DND-41 (cell line): ENCODE measurements around the gene SPOCK2.

Experiments
- ATAC-seq: fragments of 200-7000 bp; cut with Tn5 transposase; 3 replicates; pipeline ENCODE4 v1.9.1; 2021; ENCODE audit warnings: low read depth; ENCODE audit not compliant: insufficient read depth
- DNase-seq: peaks from one replicate; pipeline ENCODE4 v3.0.0-alpha.2; 2020
- H2AFZ ChIP-seq: 2 replicates; pipeline ENCODE4 v1.6.0; 2012; ENCODE audit warnings: low read depth, low read length
- H3K27ac ChIP-seq: 2 replicates; pipeline ENCODE4 v1.5.1; 2012; ENCODE audit warnings: low read length, inconsistent platforms
- H3K27me3 ChIP-seq: fragments of 200-600 bp; sonication (generic); 2 replicates; pipeline ENCODE4 v1.6.0; 2012; ENCODE audit warnings: low read length, mild to moderate bottlenecking, inconsistent platforms; ENCODE audit not compliant: insufficient read depth, poor library complexity
- H3K36me3 ChIP-seq: 2 replicates; pipeline ENCODE4 v1.5.1; 2012; ENCODE audit warnings: low read length, inconsistent platforms; ENCODE audit not compliant: insufficient read depth
- H3K4me1 ChIP-seq: 2 replicates; pipeline ENCODE4 v1.5.1; 2012; ENCODE audit warnings: mild to moderate bottlenecking, low read length; ENCODE audit not compliant: insufficient read depth
- H3K4me2 ChIP-seq: 2 replicates; pipeline ENCODE4 v1.6.0; 2012; ENCODE audit warnings: mild to moderate bottlenecking, moderate library complexity, low read length, inconsistent platforms; ENCODE audit not compliant: insufficient read depth
- H3K4me3 ChIP-seq, 2 experiments: fragments of 200-600 bp in 1 of 2; shearing (Covaris generic) in 1 of 2; 2 replicates each; pipeline ENCODE4 v1.5.1; 2012 to 2016; ENCODE audit warnings: inconsistent platforms in 2 of 2, low read length in 2 of 2, mild to moderate bottlenecking in 2 of 2, low read depth in 1 of 2, moderate library complexity in 1 of 2
- H3K79me2 ChIP-seq: 2 replicates; pipeline ENCODE4 v1.6.0; 2012; ENCODE audit warnings: low read length, inconsistent platforms; ENCODE audit not compliant: insufficient read depth
- H3K9ac ChIP-seq: 2 replicates; pipeline ENCODE4 v1.6.0; 2012; ENCODE audit warnings: low read depth, mild to moderate bottlenecking, inconsistent platforms, low read length, moderate library complexity
- H3K9me3 ChIP-seq: 2 replicates; pipeline ENCODE4 v1.5.1; 2012; ENCODE audit warnings: low read length, moderate library complexity, mild to moderate bottlenecking, inconsistent platforms; ENCODE audit not compliant: insufficient read depth, severe bottlenecking
- H4K20me1 ChIP-seq: 2 replicates; pipeline ENCODE4 v1.6.0; 2012; ENCODE audit warnings: low read length; ENCODE audit not compliant: insufficient read depth
- EZH2 ChIP-seq: IDR thresholded peaks from 3 replicates; pipeline ENCODE4 v1.6.1; 2012; ENCODE audit warnings: borderline replicate concordance, low read depth, mild to moderate bottlenecking, moderate library complexity, low read length, inconsistent platforms; ENCODE audit not compliant: severe bottlenecking
- TF ChIP-seq, protein P1 (sequence below): IDR thresholded peaks from 2 replicates; pipeline ENCODE4 v1.5.1; 2012; ENCODE audit warnings: borderline replicate concordance, low read length, moderate library complexity, mild to moderate bottlenecking; ENCODE audit not compliant: poor library complexity, severe bottlenecking; ENCODE audit errors: extremely low read depth

SPOCK2 gene

DNA sequence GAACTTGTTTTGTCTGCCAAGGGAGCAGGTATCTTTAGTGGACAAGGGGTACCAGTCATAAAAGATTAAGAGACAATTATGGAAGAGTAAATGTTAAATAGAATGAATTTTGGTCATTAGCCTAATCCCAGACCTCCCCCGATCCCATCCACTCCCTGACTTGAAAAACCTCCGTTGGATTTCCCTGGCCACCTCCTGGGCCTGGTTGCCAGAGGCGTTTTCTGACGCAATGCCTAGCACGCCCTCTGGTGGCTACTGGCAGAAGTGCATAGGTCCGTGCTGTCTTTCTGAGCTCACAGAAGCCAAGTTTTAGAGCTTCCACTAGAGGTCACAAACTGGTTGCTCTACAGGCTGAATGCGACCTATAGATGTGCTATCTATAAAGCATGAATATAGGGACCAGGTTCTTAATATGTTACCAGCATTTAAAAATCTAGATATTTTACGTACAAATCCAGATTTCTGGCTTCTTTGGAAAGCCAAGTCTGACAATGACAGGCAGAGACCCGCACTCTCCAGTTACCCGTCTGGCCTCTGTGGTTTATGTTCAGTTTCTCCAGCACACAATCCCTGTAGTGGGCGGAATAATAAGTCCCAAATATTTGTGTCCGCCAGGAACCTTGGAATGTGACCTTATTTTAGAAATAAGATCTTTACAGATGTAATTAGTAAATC, 39.8 kb downstream of the SPOCK2 start:
- H3K79me2 ChIP-seq = no peaks in the 10 kb centered on the region
- DNase-seq (peak; percentile 92), ATAC-seq (peak; percentile 98)
- H3K4me3 ChIP-seq = no peak overlapping the region
- H2AFZ ChIP-seq = peak overlapping the region; percentile 37; the same call in 1 of the 2 replicates
- no peaks in the 10 kb centered on the region for H4K20me1 ChIP-seq
- no peak overlapping the region; the same call in 1 of the 2 replicates for H3K27ac ChIP-seq
- no peak overlapping the region for H3K9ac ChIP-seq
- no peaks in the 10 kb centered on the region for H3K27me3 ChIP-seq
- no peak overlapping the region for H3K4me2 ChIP-seq
- H3K9me3 ChIP-seq = peaks cover 2% of the 10 kb centered on the region
- TF ChIP-seq, protein P1, sequence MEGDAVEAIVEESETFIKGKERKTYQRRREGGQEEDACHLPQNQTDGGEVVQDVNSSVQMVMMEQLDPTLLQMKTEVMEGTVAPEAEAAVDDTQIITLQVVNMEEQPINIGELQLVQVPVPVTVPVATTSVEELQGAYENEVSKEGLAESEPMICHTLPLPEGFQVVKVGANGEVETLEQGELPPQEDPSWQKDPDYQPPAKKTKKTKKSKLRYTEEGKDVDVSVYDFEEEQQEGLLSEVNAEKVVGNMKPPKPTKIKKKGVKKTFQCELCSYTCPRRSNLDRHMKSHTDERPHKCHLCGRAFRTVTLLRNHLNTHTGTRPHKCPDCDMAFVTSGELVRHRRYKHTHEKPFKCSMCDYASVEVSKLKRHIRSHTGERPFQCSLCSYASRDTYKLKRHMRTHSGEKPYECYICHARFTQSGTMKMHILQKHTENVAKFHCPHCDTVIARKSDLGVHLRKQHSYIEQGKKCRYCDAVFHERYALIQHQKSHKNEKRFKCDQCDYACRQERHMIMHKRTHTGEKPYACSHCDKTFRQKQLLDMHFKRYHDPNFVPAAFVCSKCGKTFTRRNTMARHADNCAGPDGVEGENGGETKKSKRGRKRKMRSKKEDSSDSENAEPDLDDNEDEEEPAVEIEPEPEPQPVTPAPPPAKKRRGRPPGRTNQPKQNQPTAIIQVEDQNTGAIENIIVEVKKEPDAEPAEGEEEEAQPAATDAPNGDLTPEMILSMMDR = peak; percentile 100
- TF ChIP-seq EZH2 = no peak
- H3K4me1 ChIP-seq = 0 out of 2 replicates have a peak, but pooled peaks cover 3% of the 10 kb centered on the region
- H3K36me3 ChIP-seq = no peaks in the 10 kb centered on the region

DNA sequence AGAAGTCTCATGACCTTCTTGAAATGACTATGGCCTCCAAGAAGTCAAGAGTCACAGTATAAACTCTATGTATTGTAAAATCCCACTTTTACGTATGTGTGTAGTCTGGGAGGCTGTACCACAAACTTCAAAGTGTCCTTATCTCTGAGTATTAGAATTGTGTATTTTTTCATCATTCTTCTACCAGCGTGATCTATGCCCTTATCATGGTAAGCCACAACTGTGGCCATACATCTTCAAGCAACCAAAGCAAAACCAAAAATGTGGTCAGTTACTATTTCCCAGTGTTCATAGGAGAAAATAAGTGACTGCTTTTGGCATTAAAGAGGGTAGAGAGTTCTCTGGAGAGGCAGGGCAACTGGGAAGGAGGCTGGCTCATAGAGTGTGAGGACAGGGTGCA, 42.8 kb downstream of the SPOCK2 start:
- Histone ChIP-seq H3K4me2 (no peak overlapping the region), H3K27me3 (no peaks in the 10 kb centered on the region)
- no peak for ATAC-seq

DNA sequence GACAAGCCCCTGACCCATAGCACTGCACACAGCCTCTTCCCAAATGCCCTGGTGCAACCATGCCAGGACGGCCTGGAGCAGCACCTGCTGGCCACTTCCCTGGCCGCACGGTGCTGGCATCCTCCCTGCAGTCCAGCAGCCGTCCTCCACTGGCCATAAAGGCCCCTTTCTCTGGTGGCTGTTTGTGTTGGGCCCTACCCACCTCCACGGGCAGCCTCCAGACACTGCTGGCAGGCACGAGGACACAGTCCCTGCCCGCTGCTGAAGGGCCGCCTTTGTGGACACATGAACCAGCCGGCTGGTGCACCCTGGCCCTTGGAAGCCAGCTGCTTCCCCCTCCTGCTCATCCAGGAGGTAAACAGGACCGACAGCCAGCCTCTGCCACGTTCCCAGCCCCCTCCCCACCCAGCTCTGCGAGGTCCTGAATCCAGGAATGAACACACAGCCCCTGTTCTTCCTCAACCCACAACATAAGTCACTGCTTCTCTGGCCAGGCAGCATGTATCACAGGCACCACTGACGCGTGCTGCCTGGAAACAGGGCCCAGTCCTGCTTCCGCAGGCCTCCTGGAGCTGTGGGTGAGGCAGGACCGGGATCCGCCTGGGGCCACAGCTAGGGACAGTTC, 43.8 kb downstream of the SPOCK2 start:
- H3K4me3 ChIP-seq = no peak overlapping the region
- DNase-seq = no peak
- no peak overlapping the region for H2AFZ ChIP-seq
- no peak overlapping the region for H3K9ac ChIP-seq
- H3K4me1 ChIP-seq = 0 out of 2 replicates have a peak, but pooled peaks cover 3% of the 10 kb centered on the region
- no peaks in the 10 kb centered on the region for H4K20me1 ChIP-seq
- H3K9me3 ChIP-seq = peaks cover 1% of the 10 kb centered on the region
- H3K27ac ChIP-seq = no peak overlapping the region
- H3K79me2 ChIP-seq = no peaks in the 10 kb centered on the region
- no peaks in the 10 kb centered on the region for H3K27me3 ChIP-seq
- no peaks in the 10 kb centered on the region for H3K36me3 ChIP-seq
- ATAC-seq = no peak
- no peak overlapping the region for H3K4me2 ChIP-seq
- no peak for TF ChIP-seq EZH2
- TF ChIP-seq, protein P1 = no peak

More for the DNA sequence above, 42.8 kb downstream of the SPOCK2 start:
- Histone ChIP-seq H2AFZ (no peak overlapping the region), H3K9ac (no peak overlapping the region), H3K36me3 (no peaks in the 10 kb centered on the region), H4K20me1 (no peaks in the 10 kb centered on the region), H3K27ac (no peak overlapping the region), H3K4me3 (no peak overlapping the region), H3K79me2 (no peaks in the 10 kb centered on the region), H3K9me3 (peaks cover 2% of the 10 kb centered on the region), H3K4me1 (0 out of 2 replicates have a peak, but pooled peaks cover 3% of the 10 kb centered on the region)
- DNase-seq = no peak
- TF ChIP-seq, protein P1 = no peak
